Mesenchymal stem cell (in vitro differentiated cells and primary cell): Measurements from ENCODE around the gene CCDC9. TPM values are rescaled to one million over a fixed set of nuclear protein-coding genes. Genes with fewer than 3 reads are reported as not detected.
A peak's percentile ranks its signal among the peaks of the same experiment; 100 is the strongest.

Experiments used
- DNase-seq: peaks from one replicate; pipeline ENCODE4 v3.0.0-alpha.2; 2013
- H2AFZ ChIP-seq: one replicate; pipeline ENCODE4 v1.6.1; 2013; ENCODE audit warnings: low read depth, mild to moderate bottlenecking, control low read depth, inconsistent platforms, low read length, moderate library complexity
- H2AK5ac ChIP-seq: 2 replicates; pipeline ENCODE4 v1.6.1; 2013; ENCODE audit warnings: low read length, moderate library complexity, mild to moderate bottlenecking, inconsistent platforms; ENCODE audit not compliant: severe bottlenecking
- H2BK120ac ChIP-seq: one replicate; pipeline ENCODE4 v1.6.1; 2013; ENCODE audit warnings: low read depth, mild to moderate bottlenecking, inconsistent platforms, low read length, moderate library complexity
- H2BK12ac ChIP-seq, 2 experiments: one replicate each; pipeline ENCODE4 v1.6.1; 2013; ENCODE audit warnings: inconsistent platforms in 2 of 2, low read length in 2 of 2, mild to moderate bottlenecking in 2 of 2, moderate library complexity in 2 of 2, control low read depth in 1 of 2
- H2BK15ac ChIP-seq: one replicate; pipeline ENCODE4 v1.6.1; 2013; ENCODE audit warnings: mild to moderate bottlenecking, low read depth, inconsistent platforms; ENCODE audit not compliant: poor library complexity, severe bottlenecking
- H2BK5ac ChIP-seq: 2 replicates; pipeline ENCODE4 v1.6.1; 2013; ENCODE audit warnings: low read depth, mild to moderate bottlenecking, low read length, control low read depth, inconsistent platforms; ENCODE audit not compliant: poor library complexity, severe bottlenecking
- H3K14ac ChIP-seq, 2 experiments: one replicate each; pipeline ENCODE4 v1.6.1; 2013; ENCODE audit warnings: inconsistent platforms in 2 of 2, low read length in 2 of 2, control low read depth in 1 of 2, mild to moderate bottlenecking in 1 of 2, moderate library complexity in 1 of 2
- H3K18ac ChIP-seq, 2 experiments: one replicate each; pipeline ENCODE4 v1.6.1; 2013; ENCODE audit warnings: inconsistent platforms in 2 of 2, low read length in 2 of 2, control low read depth in 1 of 2, low read depth in 1 of 2, mild to moderate bottlenecking in 1 of 2
- H3K23ac ChIP-seq, 2 experiments: one replicate each; pipeline ENCODE4 v1.6.1; 2013; ENCODE audit warnings: inconsistent platforms in 2 of 2, low read length in 2 of 2, mild to moderate bottlenecking in 2 of 2, moderate library complexity in 2 of 2, control low read depth in 1 of 2
- H3K27ac ChIP-seq: 2 replicates; pipeline ENCODE4 v1.5.1; 2013; ENCODE audit warnings: mild to moderate bottlenecking, moderate library complexity, low read length, control low read depth, inconsistent platforms; ENCODE audit not compliant: poor library complexity, severe bottlenecking
- H3K27me3 ChIP-seq, 2 experiments: 2 replicates each; pipeline versions ENCODE4 v1.6.1 to v1.7.0; 2013; ENCODE audit warnings: low read length in 2 of 2, mild to moderate bottlenecking in 2 of 2, moderate library complexity in 2 of 2, control low read depth in 1 of 2, inconsistent platforms in 1 of 2; ENCODE audit not compliant: control insufficient read depth in 1 of 2, insufficient read depth in 1 of 2
- H3K36me3 ChIP-seq, 2 experiments: 2 replicates each; pipeline versions ENCODE4 v1.6.1 to v1.7.0; 2013; ENCODE audit warnings: low read length in 2 of 2, control low read depth in 1 of 2, inconsistent platforms in 1 of 2, low read depth in 1 of 2, mild to moderate bottlenecking in 1 of 2; ENCODE audit not compliant: insufficient read depth in 2 of 2, control insufficient read depth in 1 of 2
- H3K4ac ChIP-seq, 2 experiments: one replicate each; pipeline ENCODE4 v1.6.1; 2013; ENCODE audit warnings: inconsistent platforms in 2 of 2, low read length in 2 of 2, mild to moderate bottlenecking in 2 of 2, moderate library complexity in 2 of 2, control low read depth in 1 of 2, low read depth in 1 of 2
- H3K4me1 ChIP-seq: 2 replicates; pipeline ENCODE4 v1.6.1; 2013; ENCODE audit warnings: low read depth, low read length, control low read depth; ENCODE audit not compliant: control insufficient read depth, insufficient read depth
- H3K4me2 ChIP-seq: 2 replicates; pipeline ENCODE4 v1.6.1; 2013; ENCODE audit warnings: low read length, mild to moderate bottlenecking, inconsistent platforms; ENCODE audit not compliant: poor library complexity, severe bottlenecking
- H3K4me3 ChIP-seq, 2 experiments: 2 replicates each; pipeline versions ENCODE4 v1.5.1 to v1.7.0; 2013; ENCODE audit warnings: low read length in 2 of 2, mild to moderate bottlenecking in 2 of 2, control low read depth in 1 of 2, low read depth in 1 of 2; ENCODE audit not compliant: insufficient read depth in 1 of 2
- H3K79me1 ChIP-seq: replicated peaks from 2 replicates; pipeline ENCODE4 v1.6.1; 2013; ENCODE audit warnings: mild to moderate bottlenecking, control low read depth, low read length, inconsistent platforms; ENCODE audit not compliant: poor library complexity, severe bottlenecking
- H3K9ac ChIP-seq: 2 replicates; pipeline ENCODE4 v1.7.0; 2013; ENCODE audit warnings: mild to moderate bottlenecking, low read length, moderate library complexity
- H3K9me3 ChIP-seq: 2 replicates; pipeline ENCODE4 v1.7.0; 2013; ENCODE audit warnings: mild to moderate bottlenecking, low read length; ENCODE audit not compliant: control insufficient read depth
- H4K8ac ChIP-seq: one replicate; pipeline ENCODE4 v1.6.1; 2013; ENCODE audit warnings: inconsistent platforms, mild to moderate bottlenecking, low read length, moderate library complexity
- H4K91ac ChIP-seq: one replicate; pipeline ENCODE4 v1.6.1; 2013; ENCODE audit warnings: mild to moderate bottlenecking, low read length, inconsistent platforms
- WGBS: methylation state at CpG from one replicate; pipeline ENCODE4 v1.1.7; 2013; ENCODE audit warnings: mixed read lengths; 5-methylcytosine and 5-hydroxymethylcytosine counted together
- polyA plus RNA-seq, 2 experiments: library from polyadenylated mRNA; stranded (reverse); fragments of 200-250 nt; gene quantifications; one replicate each; pipeline ENCODE4 v1.2.3, GENCODE V29; 2013

The CCDC9 gene
- polyA plus RNA-seq (2013, experiment 1 of 2), result 16.8 TPM
- 18.0 TPM for polyA plus RNA-seq (2013, experiment 2 of 2)

DNA sequence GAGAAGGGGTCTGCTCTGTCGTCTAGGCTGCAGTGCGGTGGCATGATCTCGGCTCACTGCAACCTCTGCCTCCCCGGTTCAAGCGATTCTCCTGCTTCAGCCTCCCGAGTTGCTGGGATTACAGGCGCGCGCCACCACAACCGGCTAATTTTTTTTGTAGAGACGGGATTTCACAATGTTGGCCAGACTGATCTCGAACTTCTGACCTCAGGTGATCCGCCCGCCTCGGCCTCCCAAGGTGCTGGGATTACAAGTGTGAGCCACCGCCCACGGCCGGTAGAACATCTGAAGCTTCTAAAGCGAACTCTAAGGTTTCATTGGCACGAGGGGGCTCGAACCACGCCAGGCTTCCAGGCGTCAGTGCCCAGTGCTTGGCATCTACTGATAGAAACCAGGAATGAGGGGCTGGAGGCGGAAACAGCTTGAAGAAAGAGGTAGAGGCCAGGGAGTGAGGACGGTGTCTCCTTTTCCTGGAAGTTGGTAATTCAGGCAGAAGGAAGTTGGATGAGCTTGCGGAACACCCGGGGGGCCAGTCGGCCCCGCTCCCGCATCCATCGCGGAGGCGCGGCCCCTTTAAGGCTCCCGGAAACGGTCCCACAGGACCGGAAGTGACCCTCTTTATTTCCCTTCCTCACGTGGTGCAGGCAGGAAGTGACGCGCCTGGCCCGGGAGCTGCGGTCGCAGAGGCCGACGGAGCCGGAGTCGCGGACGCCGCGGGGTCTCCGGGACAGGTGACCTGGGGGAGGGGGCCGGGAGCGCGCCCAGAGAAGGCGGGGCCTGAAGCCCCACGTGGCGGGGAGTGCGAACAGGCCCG lies at the start of gene CCDC9:
Gene CCDC9, plus strand, starts transcription at position 647 of the 814 bp plus-strand sequence. CDS start 1,876 bp downstream, outside the sequence.
- H3K4me3 ChIP-seq, result peak within 1 kb of the TSS; percentile 64 to 95
- H3K79me1 ChIP-seq, result peaks cover 22% of the 10 kb centered on the region
- peak within 1 kb of the TSS; percentile 98 for H3K27ac ChIP-seq
- H4K91ac ChIP-seq, result peak within 1 kb of the TSS; percentile 94
- peak within 1 kb of the TSS; percentile 88 for H3K4me2 ChIP-seq
- WGBS, result 44% methylated on average over 43 of the region's 60 CpGs
- no peak within 1 kb of the TSS for H3K14ac ChIP-seq
- H2BK12ac ChIP-seq, result no peak within 1 kb of the TSS
- peak within 1 kb of the TSS; percentile 56 for H2AFZ ChIP-seq
- H3K36me3 ChIP-seq, result peaks cover 28% of the 10 kb centered on the region in 2 experiments
- peak within 1 kb of the TSS; percentile 40 for H2AK5ac ChIP-seq
- H3K18ac ChIP-seq, result peak within 1 kb of the TSS; percentile 54 to 99
- H4K8ac ChIP-seq, result peak within 1 kb of the TSS; percentile 98
- peak within 1 kb of the TSS; percentile 85 for H2BK15ac ChIP-seq
- peak within 1 kb of the TSS in 1 of 2 experiments; percentile 49 for H3K4ac ChIP-seq
- peak within 1 kb of the TSS; percentile 98 for H2BK120ac ChIP-seq
- peak within 1 kb of the TSS; percentile 75 for H2BK5ac ChIP-seq
- H3K9ac ChIP-seq, result peak within 1 kb of the TSS; percentile 97
- H3K4me1 ChIP-seq, result peaks cover 34% of the 10 kb centered on the region
- H3K9me3 ChIP-seq, result no peaks in the 10 kb centered on the region
- H3K27me3 ChIP-seq, result no peaks in the 10 kb centered on the region
- no peak within 1 kb of the TSS for H3K23ac ChIP-seq
- DNase-seq, result peak; percentile 95

DNA sequence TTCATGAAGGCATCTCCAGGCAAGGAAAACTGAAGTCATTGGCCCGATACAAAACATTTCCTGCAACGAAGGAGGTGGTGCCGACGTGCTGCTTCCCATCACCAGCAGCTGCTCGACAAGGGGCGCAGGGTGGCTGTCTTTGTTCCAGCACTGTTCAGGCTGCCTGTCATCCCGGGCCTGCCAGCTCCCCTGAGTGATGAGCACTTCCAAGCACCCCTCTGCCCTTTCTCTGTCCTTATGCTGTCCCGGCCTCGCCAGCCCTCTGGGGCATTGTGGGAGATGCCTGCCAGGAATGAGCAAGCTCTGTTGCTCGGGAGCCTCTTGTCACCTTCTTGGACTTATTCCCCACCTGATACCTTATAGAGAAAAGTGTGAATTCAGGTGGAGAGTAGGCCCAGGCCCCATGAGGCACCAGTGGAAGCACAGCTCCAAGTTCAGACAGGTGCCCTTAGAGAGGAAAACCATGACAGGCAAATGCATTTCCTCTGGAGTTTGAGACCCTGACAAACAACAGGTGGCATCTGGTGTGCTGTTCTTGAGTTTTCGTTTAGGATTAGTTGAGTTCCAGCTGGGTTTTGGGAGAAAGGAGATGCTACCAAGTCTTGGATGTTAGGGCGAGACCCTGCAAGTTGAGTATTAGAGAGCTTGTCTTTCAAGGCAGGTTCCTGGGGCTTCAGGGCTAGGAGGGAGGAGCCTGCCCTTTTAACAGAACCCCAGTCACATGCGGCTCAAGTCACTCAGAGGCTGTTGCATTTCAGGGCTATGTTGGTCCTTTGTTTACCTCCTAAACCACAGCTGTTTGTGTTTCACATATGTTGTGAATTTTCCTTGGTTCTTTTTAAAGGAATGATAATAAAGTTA lies 46.8 kb upstream of the CCDC9 start:
- Histone ChIP-seq H3K9me3 (no peaks in the 10 kb centered on the region), H3K9ac (peak overlapping the region; percentile 78), H3K14ac (no peak overlapping the region), H4K91ac (peak overlapping the region; percentile 19), H3K4me1 (peaks cover 7% of the 10 kb centered on the region), H3K4me3 (no peak overlapping the region), H2BK12ac (peak overlapping the region; percentile 8 to 69), H3K4me2 (no peak overlapping the region), H3K18ac (peak overlapping the region; percentile 68 to 75), H2AFZ (no peak overlapping the region), H2BK15ac (peak overlapping the region; percentile 92), H3K36me3 (peaks cover 48 to 65% of the 10 kb centered on the region in 2 experiments), H2BK5ac (no peak overlapping the region), H3K27me3 (no peaks in the 10 kb centered on the region), H2BK120ac (no peak overlapping the region), H3K27ac (no peak overlapping the region), H3K23ac (no peak overlapping the region), H3K4ac (peak overlapping the region in 1 of 2 experiments; percentile 46), H3K79me1 (peaks cover 11% of the 10 kb centered on the region), H4K8ac (no peak overlapping the region), H2AK5ac (no peak overlapping the region)
- DNase-seq, result peak; percentile 89
- WGBS, result 85% methylated on average over 12 of the region's 13 CpGs

GRCh38 chr19:47210180-47210490 lies 46.2 kb upstream of the CCDC9 start:
- no peak overlapping the region for H2AK5ac ChIP-seq
- no peaks in the 10 kb centered on the region for H3K27me3 ChIP-seq
- no peak overlapping the region for H2AFZ ChIP-seq
- H3K79me1 ChIP-seq, result peaks cover 9% of the 10 kb centered on the region
- H3K23ac ChIP-seq, result no peak overlapping the region
- peak overlapping the region in 1 of 2 experiments; percentile 59 for H2BK12ac ChIP-seq
- no peaks in the 10 kb centered on the region for H3K9me3 ChIP-seq
- peaks cover 7% of the 10 kb centered on the region for H3K4me1 ChIP-seq
- DNase-seq, result no peak
- H3K4ac ChIP-seq, result peak overlapping the region; percentile 17 to 98
- peak overlapping the region; percentile 67 for H2BK120ac ChIP-seq
- H2BK5ac ChIP-seq, result no peak overlapping the region
- peak overlapping the region; percentile 30 for H3K27ac ChIP-seq
- peak overlapping the region; percentile 96 for H4K91ac ChIP-seq
- H3K4me2 ChIP-seq, result no peak overlapping the region
- no peak overlapping the region for H3K4me3 ChIP-seq
- H3K36me3 ChIP-seq, result peaks cover 44 to 59% of the 10 kb centered on the region in 2 experiments
- H3K18ac ChIP-seq, result peak overlapping the region; percentile 79 to 91
- H3K14ac ChIP-seq, result peak overlapping the region in 1 of 2 experiments; percentile 64
- no peak overlapping the region for H2BK15ac ChIP-seq
- peak overlapping the region; percentile 91 for H4K8ac ChIP-seq
- peak overlapping the region; percentile 78 for H3K9ac ChIP-seq
